Right lobe of liver (tissue), 4 donors: ENCODE results near the gene STAC2.

Experiments used
- CTCF ChIP-seq, 4 donors: fragments of 200-600 bp in 3 of 4; fragments of 450-650 bp in 1 of 4; IDR thresholded peaks; one replicate each; pipeline versions ENCODE4 v1.5.1 to v1.8.0; 2016 to 2022; ENCODE audit warnings: antibody characterized with exemption in 4 of 4, mild to moderate bottlenecking in 2 of 4
- POLR2A ChIP-seq: fragments of 450-650 bp; IDR thresholded peaks from one replicate; pipeline ENCODE4 v1.6.1; 2017; ENCODE audit warnings: antibody characterized with exemption, mild to moderate bottlenecking
- donor health status: DM: no; HTN: no; CAD: no.
- donor health status: DM: no; HTN: no; CAD: no.
- donor health status: DM: no; HTN: yes; CAD: no.

DNA sequence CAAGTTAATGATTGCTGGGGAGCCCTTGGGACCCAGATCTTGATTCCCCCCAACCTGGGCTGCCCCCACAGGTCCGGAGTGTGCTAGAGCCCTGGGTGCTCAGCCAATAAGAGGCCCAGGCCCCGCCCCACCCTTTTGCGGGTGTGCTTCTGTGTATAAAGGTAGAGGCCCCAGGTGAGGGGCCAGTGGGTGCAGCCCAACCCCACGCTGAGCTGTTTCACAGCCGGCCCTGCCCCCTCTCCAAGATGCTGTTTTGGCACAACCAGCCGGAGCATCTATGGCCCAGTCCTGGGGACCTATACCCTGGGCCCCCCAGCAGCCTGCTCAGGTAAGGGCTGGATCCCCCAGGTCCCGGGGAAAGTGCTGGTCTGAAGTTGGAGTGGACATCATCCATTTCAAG is 11.8 kb upstream of the STAC2 start:
- TF ChIP-seq CTCF (IDR thresholded peaks at IDR 0.05) = no peak
- TF ChIP-seq POLR2A = no peak
